Ureter (tissue), 1 donor: ENCODE results near the gene NRSN2. TPM values are rescaled to one million over a fixed set of nuclear protein-coding genes. Genes with fewer than 3 reads are reported as not detected.
"Not testable (repeated sequence)": the region's sequence is repeated elsewhere in the genome, so short reads cannot be mapped to it uniquely, and the experiment has no call there.

Experiments used
- DNase-seq: peaks from one replicate; pipeline ENCODE4 v3.0.0-alpha.2; 2020; ENCODE audit warnings: low spot score
- total RNA-seq: library from RNA; stranded (reverse); gene quantifications from one replicate; pipeline ENCODE4 v1.2.4, GENCODE V29; 2023
- donor health status: DM: yes; HTN: yes; CAD: no.

Gene NRSN2
- total RNA-seq, 1 donor from 2014 or later, result 31.4 TPM

DNA sequence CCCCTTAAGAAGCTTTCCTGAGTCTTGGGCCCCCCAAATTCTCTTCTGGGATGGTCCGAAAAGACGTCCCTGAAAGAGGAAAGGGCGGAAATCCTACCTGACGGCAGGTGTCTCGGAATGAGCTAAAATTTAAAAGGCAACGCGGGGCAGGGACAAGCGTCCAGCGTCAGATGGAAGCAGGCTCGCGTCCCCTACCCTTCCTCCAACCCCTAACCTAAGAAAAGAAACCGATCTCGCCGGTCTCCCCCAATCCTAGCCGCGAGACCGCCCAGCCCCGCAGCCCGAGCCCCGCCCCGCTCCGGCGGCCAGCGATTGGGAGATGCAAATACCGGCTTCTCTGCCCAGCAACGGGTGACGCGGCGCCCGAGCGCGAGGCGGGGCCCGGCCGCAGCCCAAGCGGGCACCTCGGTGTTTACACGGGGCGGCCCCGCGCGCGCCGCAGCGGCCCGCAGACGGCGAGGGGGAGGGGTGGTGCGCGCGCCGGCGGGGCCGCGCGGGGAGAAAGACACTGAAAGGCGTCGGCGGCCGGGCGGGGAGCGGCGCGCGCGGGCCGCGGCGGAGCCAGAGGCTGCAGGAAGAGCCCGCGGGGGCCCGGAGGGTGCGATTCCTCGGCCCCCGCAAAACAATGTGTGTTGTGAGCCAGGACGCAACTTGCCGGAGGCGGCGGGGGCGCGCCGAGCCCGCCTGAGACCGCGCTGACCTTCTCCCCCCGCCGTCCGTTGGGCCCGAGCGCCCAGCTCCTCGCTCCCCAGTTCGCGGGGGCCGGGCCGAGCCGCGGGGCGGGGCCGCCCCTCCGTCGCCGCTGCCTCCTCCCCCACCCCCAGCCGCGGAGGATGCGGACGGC lies 21.6 kb upstream of the NRSN2 start, which contains the start of gene SOX12:
SOX12 (plus strand) TSS at position 508 of the 844 bp plus-strand sequence. CDS start 373 bp downstream, outside the sequence.
- DNase-seq, result peak; percentile 97

DNA sequence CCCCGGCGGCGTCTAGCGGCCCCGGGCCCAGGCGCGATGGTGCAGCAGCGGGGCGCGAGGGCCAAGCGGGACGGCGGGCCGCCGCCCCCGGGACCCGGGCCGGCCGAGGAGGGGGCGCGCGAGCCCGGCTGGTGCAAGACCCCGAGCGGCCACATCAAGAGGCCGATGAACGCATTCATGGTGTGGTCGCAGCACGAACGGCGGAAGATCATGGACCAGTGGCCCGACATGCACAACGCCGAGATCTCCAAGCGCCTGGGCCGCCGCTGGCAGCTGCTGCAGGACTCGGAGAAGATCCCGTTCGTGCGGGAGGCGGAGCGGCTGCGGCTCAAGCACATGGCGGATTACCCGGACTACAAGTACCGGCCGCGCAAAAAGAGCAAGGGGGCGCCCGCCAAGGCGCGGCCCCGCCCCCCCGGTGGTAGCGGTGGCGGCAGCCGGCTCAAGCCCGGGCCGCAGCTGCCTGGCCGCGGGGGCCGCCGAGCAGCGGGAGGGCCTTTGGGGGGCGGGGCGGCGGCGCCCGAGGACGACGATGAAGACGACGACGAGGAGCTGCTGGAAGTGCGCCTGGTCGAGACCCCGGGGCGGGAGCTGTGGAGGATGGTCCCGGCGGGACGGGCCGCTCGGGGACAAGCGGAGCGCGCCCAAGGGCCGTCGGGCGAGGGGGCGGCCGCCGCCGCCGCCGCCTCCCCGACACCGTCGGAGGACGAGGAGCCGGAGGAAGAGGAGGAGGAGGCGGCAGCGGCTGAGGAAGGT lies 20.8 kb upstream of the NRSN2 start:
- DNase-seq, result peak; percentile 76

DNA sequence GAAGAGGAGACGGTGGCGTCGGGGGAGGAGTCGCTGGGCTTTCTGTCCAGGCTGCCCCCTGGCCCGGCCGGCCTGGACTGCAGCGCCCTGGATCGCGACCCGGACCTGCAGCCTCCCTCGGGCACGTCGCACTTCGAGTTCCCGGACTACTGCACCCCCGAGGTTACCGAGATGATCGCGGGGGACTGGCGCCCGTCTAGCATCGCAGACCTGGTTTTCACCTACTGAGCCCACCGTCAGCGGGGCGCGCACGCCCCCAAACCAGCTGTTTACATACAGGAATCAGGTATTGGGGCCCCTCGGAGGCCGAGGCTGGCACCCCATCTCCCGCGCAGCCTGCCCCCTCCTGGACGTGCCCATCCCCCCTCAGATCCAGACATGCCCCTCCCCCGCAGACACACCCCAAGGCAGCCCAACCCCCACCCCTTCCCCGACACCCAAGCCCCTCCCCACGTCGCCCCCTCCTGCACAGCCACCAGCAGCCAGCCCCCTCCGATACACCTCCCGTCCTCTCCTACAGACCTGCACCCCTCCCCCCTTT lies 20.2 kb upstream of the NRSN2 start:
- peak; percentile 57 for DNase-seq

GRCh38 chr20:327186-328026 lies 19.5 kb upstream of the NRSN2 start:
- DNase-seq, result peak; percentile 89

- no peak for DNase-seq
Measured at GRCh38 chr20:328027-328974, 18.6 kb upstream of the NRSN2 start.

GRCh38 chr20:328975-329695 lies 17.8 kb upstream of the NRSN2 start:
- no peak for DNase-seq

DNA sequence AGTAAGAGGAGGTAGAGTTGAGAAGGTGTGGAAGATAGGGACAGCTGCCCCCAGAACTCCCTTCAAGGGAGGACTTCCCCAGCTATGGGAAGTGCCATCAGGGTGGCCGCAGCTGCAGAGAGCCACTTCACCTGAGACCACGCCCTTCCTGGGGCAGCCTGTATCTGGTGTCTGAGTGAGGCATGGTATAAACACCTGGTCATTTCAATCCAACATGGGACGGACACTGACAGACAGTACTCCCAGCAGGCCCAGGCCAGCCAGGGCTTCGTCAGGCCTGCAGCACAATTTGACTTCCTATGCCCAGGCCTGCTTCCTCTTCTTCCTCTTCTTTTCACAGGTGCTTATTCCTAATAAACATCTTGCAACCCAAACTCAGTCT lies 17.1 kb upstream of the NRSN2 start:
- DNase-seq, result no peak

GRCh38 chr20:330233-331149 lies 16.4 kb upstream of the NRSN2 start:
- no peak for DNase-seq

- no peak for DNase-seq
Measured at GRCh38 chr20:334578-334977, 12.3 kb upstream of the NRSN2 start.

DNA sequence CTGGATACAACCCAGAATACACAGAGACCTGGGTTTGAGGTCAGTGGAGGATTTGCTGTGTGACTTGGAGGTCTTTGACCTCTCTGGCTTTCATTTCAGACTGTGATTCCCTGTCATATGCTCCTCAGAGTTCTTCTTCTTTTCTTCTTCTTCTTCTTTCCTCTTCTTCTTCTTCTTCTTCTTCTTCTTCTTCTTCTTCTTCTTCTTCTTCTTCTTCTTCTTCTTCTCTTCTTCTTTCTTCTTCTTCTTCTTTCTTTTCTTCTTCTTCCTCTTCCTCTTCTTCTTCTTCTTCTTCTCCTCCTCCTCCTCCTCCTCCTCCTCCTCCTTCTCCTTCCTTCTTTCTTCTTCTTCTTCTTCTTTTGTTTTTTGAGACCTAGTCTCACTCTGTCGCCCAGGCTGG lies 10.9 kb upstream of the NRSN2 start:
- DNase-seq, result not testable (repeated sequence)

- DNase-seq, result no peak
Measured at GRCh38 chr20:341682-342081, 5.2 kb upstream of the NRSN2 start.

DNA sequence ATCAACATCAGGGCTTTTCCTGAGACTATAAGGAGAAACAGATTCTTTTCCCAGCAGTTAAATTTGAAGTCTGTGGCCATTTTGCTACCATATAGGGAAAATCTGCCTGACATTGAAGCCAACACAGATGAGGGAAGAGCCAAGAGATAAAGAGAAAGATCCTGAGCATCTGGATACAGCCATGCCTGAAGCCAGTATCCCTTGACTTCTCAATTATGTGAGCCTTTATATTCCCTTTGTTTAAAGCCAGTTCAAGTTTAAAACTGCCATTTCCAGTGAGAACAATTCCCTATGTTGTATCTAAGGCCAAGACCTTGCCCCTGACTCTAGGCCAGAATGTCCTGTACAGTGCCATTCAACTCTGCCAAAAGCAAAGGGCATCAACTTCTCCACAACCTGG lies 3.8 kb upstream of the NRSN2 start:
- DNase-seq, result no peak

DNA sequence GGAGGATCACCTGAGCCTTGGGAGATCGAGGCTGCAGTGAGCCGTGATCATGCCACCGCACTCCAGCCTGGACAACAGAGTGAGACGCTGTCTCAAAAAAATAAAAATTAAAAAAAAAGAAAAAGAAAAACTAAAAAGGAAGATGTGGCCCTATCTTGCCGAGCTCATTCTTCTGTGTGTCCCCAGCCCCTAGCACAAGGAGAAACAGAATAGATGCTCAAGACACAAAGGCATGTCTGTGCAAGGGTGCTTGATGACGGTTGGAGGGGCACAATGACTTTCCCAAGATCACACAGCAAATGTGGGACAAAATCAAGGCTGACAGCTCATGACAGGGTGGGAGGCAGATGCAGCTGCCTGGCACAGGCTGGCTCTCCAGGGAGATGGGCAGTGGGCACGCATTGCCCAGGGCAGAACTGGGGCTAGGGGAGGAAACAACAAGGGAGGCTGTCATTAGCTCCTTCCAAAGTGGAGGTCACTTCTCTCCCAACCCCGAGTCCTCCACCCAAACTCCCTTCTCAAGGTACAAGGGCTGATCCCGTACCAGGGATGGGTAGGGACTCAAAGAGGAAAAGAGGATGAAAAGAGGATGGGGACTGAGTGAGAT lies 775 bp upstream of the NRSN2 start:
- DNase-seq, result no peak

- DNase-seq, result no peak
Measured at GRCh38 chr20:347317-347639, 367 bp downstream of the NRSN2 start.

- peak; percentile 93 for DNase-seq
Measured at GRCh38 chr20:347640-348484, 951 bp downstream of the NRSN2 start.

- DNase-seq, result no peak
Measured at GRCh38 chr20:348972-349841, 2.3 kb downstream of the NRSN2 start.

DNA sequence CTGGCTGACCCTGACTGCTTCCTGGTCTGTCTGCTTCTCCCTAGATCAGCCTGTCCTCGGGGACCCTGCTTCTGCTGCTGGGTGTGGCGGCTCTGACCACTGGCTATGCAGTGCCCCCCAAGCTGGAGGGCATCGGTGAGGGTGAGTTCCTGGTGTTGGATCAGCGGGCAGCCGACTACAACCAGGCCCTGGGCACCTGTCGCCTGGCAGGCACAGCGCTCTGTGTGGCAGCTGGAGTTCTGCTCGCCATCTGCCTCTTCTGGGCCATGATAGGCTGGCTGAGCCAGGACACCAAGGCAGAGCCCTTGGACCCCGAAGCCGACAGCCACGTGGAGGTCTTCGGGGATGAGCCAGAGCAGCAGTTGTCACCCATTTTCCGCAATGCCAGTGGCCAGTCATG lies 6.3 kb downstream of the NRSN2 start:
- DNase-seq, result no peak
